SK-N-SH (cell line): ENCODE measurements around the gene LIPA. TPM values are rescaled to one million over a fixed set of nuclear protein-coding genes. Genes with fewer than 3 reads are reported as not detected.
A peak's percentile ranks its signal among the peaks of the same experiment; 100 is the strongest.
"Not testable (repeated sequence)": the region's sequence is repeated elsewhere in the genome, so short reads cannot be mapped to it uniquely, and the experiment has no call there.

Experiments used
- CTCF ChIA-PET: fragments of 300-600, 350-600 bp; formaldehyde crosslinking; extraction: SDS; loops from one replicate; lab custom pipeline; 2021; lab: Yijun Ruan, JAX
- POLR2A ChIA-PET: fragments of 350-600 bp; sonication (Branson Sonifier 250); formaldehyde crosslinking; extraction: SDS; loops from one replicate; lab custom pipeline; 2020; ENCODE audit warnings: antibody characterized with exemption, inconsistent platforms; lab: Yijun Ruan, JAX
- DNase-seq: peaks from one replicate; pipeline ENCODE4 v3.0.0; 2012
- H2AFZ ChIP-seq: fragments of 200-600 bp; sonication (generic); 2 replicates; pipeline ENCODE4 v1.8.1; 2016; ENCODE audit warnings: antibody characterized with exemption, mild to moderate bottlenecking, low read depth
- H3F3A ChIP-seq: fragments of 200-600 bp; sonication (generic); replicated peaks from 2 replicates; pipeline ENCODE3; 2016; ENCODE audit warnings: antibody characterized with exemption, mild to moderate bottlenecking; ENCODE audit not compliant: insufficient read depth
- H3K27ac ChIP-seq, 2 experiments: fragments of 200-500 bp in 1 of 2; fragments of 200-600 bp in 1 of 2; sonication (Bioruptor generic) in 1 of 2; sonication (generic), shearing (Covaris generic) in 1 of 2; 2 replicates each; pipeline versions ENCODE4 v1.5.1 to v1.6.1; 2014 to 2016; ENCODE audit warnings: low read depth in 2 of 2, inconsistent platforms in 1 of 2, low read length in 1 of 2, mild to moderate bottlenecking in 1 of 2, mixed read lengths in 1 of 2
- H3K27me3 ChIP-seq: fragments of 200-600 bp; sonication (generic), shearing (Covaris generic); 2 replicates; pipeline ENCODE4 v1.6.1; 2016; ENCODE audit warnings: mixed run types; ENCODE audit not compliant: insufficient read depth
- H3K36me3 ChIP-seq, 2 experiments: fragments of 200-500 bp in 1 of 2; fragments of 200-600 bp in 1 of 2; sonication (Bioruptor generic) in 1 of 2; sonication (generic) in 1 of 2; replicated peaks in 1 of 2; 2 replicates each; pipeline versions ENCODE3 to v1.5.1; 2014 to 2016; ENCODE audit warnings: low read length in 1 of 2, mild to moderate bottlenecking in 1 of 2; ENCODE audit not compliant: insufficient read depth in 2 of 2, control insufficient read depth in 1 of 2
- H3K4me1 ChIP-seq, 2 experiments: fragments of 200-500 bp in 1 of 2; fragments of 200-600 bp in 1 of 2; sonication (Bioruptor generic) in 1 of 2; sonication (generic), shearing (Covaris generic) in 1 of 2; 2 replicates each; pipeline versions ENCODE4 v1.5.1 to v1.6.1; 2014 to 2016; ENCODE audit warnings: low read depth in 1 of 2, low read length in 1 of 2, mixed run types in 1 of 2; ENCODE audit not compliant: insufficient read depth in 2 of 2, control insufficient read depth in 1 of 2
- H3K4me2 ChIP-seq: fragments of 200-600 bp; sonication (generic), shearing (Covaris generic); 2 replicates; pipeline ENCODE4 v1.6.1; 2017; ENCODE audit warnings: mixed run types
- H3K4me3 ChIP-seq, 2 experiments: fragments of 200-500 bp in 1 of 2; fragments of 200-600 bp in 1 of 2; sonication (Bioruptor generic) in 1 of 2; sonication (generic), shearing (Covaris generic) in 1 of 2; 2 replicates each; pipeline versions ENCODE4 v1.5.1 to v1.8.1; 2014 to 2016; ENCODE audit warnings: low read depth in 2 of 2, inconsistent platforms in 1 of 2, low read length in 1 of 2, mild to moderate bottlenecking in 1 of 2, mixed read lengths in 1 of 2, moderate library complexity in 1 of 2
- H3K79me2 ChIP-seq: fragments of 200-600 bp; sonication (generic); 2 replicates; pipeline ENCODE4 v1.8.1; 2017; ENCODE audit warnings: mild to moderate bottlenecking; ENCODE audit not compliant: insufficient read depth
- H3K9ac ChIP-seq: fragments of 200-600 bp; sonication (generic); 2 replicates; pipeline ENCODE4 v1.6.1; 2017; ENCODE audit warnings: mixed run types
- H3K9me2 ChIP-seq: fragments of 200-600 bp; sonication (generic); 2 replicates; pipeline ENCODE4 v1.6.1; 2017; ENCODE audit warnings: mixed run types
- H3K9me3 ChIP-seq: fragments of 200-600 bp; sonication (generic); 2 replicates; pipeline ENCODE4 v1.6.1; 2017; ENCODE audit warnings: mixed run types, mild to moderate bottlenecking, moderate library complexity
- H4K20me1 ChIP-seq: fragments of 200-600 bp; sonication (generic); 2 replicates; pipeline ENCODE4 v1.6.1; 2017; ENCODE audit warnings: mild to moderate bottlenecking, mixed run types; ENCODE audit not compliant: insufficient read depth
- ELF1 ChIP-seq: IDR thresholded peaks from 2 replicates; pipeline ENCODE4 v1.4.0; 2012
- EP300 ChIP-seq, 2 experiments: IDR thresholded peaks; 2 replicates each; pipeline versions ENCODE4 v1.4.0 to v1.6.1; 2012; ENCODE audit warnings: borderline replicate concordance in 1 of 2, low read depth in 1 of 2, low read length in 1 of 2
- FOSL2 ChIP-seq: IDR thresholded peaks from 2 replicates; pipeline ENCODE4 v1.4.0; 2012; ENCODE audit warnings: low read depth, mild to moderate bottlenecking, moderate library complexity, borderline replicate concordance
- FOXJ3 ChIP-seq: sonication (generic); formaldehyde crosslinking; IDR thresholded peaks from 2 replicates; pipeline ENCODE4 v1.5.1; 2020; ENCODE audit warnings: mild to moderate bottlenecking, missing genetic modification reagents
- GATA2 ChIP-seq: sonication (generic); formaldehyde crosslinking; IDR thresholded peaks from 2 replicates; pipeline ENCODE4 v1.5.0; 2020; ENCODE audit warnings: mild to moderate bottlenecking, missing genetic modification reagents
- JUND ChIP-seq: IDR thresholded peaks from 2 replicates; pipeline ENCODE4 v1.4.0; 2012
- POLR2AphosphoS5 ChIP-seq: IDR thresholded peaks from 2 replicates; pipeline ENCODE4 v1.6.1; 2012; ENCODE audit warnings: low read depth, low read length
- RAD21 ChIP-seq: IDR thresholded peaks from 2 replicates; pipeline ENCODE4 v1.6.1; 2012; ENCODE audit warnings: mild to moderate bottlenecking, low read length
- RCOR1 ChIP-seq: fragments of 150-350 bp; IDR thresholded peaks from 2 replicates; pipeline ENCODE4 v1.6.1; 2017; ENCODE audit warnings: antibody characterized with exemption, low read length
- REST ChIP-seq: IDR thresholded peaks from 2 replicates; pipeline ENCODE4 v1.6.1; 2012; ENCODE audit warnings: mild to moderate bottlenecking, low read depth, low read length, moderate library complexity
- SIN3A ChIP-seq: IDR thresholded peaks from 2 replicates; pipeline ENCODE4 v1.6.1; 2012; ENCODE audit warnings: low read depth, mild to moderate bottlenecking, low read length, moderate library complexity, borderline replicate concordance
- SMC3 ChIP-seq: IDR thresholded peaks from 2 replicates; pipeline ENCODE4 v1.6.1; 2012; ENCODE audit warnings: low read depth, low read length, improper control_type of control experiment
- TAF1 ChIP-seq: IDR thresholded peaks from 2 replicates; pipeline ENCODE4 v1.6.1; 2012; ENCODE audit warnings: low read depth, mild to moderate bottlenecking, low read length, moderate library complexity, borderline replicate concordance
- TCF12 ChIP-seq: IDR thresholded peaks from 2 replicates; pipeline ENCODE4 v1.4.0; 2012
- TEAD4 ChIP-seq: IDR thresholded peaks from 2 replicates; pipeline ENCODE4 v1.4.0; 2012; ENCODE audit warnings: mild to moderate bottlenecking, borderline replicate concordance; ENCODE audit not compliant: insufficient read depth
- YY1 ChIP-seq: IDR thresholded peaks from 2 replicates; pipeline ENCODE4 v1.4.0; 2012; ENCODE audit warnings: low read depth, mild to moderate bottlenecking
- WGBS: methylation state at CpG from one replicate; pipeline ENCODE4 v1.1.6; 2017; ENCODE audit warnings: low lambda C conversion rate; 5-methylcytosine and 5-hydroxymethylcytosine counted together
- polyA plus RNA-seq, 3 experiments: library from polyadenylated mRNA; depleted of rRNA; stranded (reverse); fragments of >200 nt; gene quantifications; 2 replicates each; pipeline ENCODE4 v1.2.3, GENCODE V29; 2012

Gene LIPA
- polyA plus RNA-seq, 1 of the 3 experiments (the other 2 are of a cell fraction), result 43.2 TPM

GRCh38 chr10:89285303-89285702 is 33.7 kb upstream of the LIPA start:
- TF ChIP-seq TEAD4 (peak; percentile 53), EP300 (IDR thresholded peaks at IDR 0.05; ENCODE audit: borderline replicate concordance in 1 of 2, low read depth in 1 of 2, low read length in 1 of 2) (peak in 1 of 2 experiments; percentile 42; a peak in 1 of 4 replicates), FOSL2 (peak; percentile 66; the same call in 1 of the 2 replicates), JUND (peak; percentile 27; the same call in 1 of the 2 replicates), TCF12 (peak; percentile 45)
- TF ChIP-seq, all 33 proteins: peak for 5; not testable (repeated sequence) for 28
- Histone ChIP-seq H3F3A (peaks cover 37% of the 10 kb centered on the region), H2AFZ (peak overlapping the region; percentile 80; the same call in 1 of the 2 replicates), H3K27ac (peak overlapping the region; percentile 97 to 99), H3K9ac (peak overlapping the region; percentile 75), H3K4me1 (peaks cover 33 to 40% of the 10 kb centered on the region in 2 experiments), H3K4me2 (peak overlapping the region; percentile 69; the same call in 1 of the 2 replicates)
- H3K4me3 ChIP-seq, H3K79me2 ChIP-seq, H3K27me3 ChIP-seq, DNase-seq, H3K36me3 ChIP-seq, H3K9me2 ChIP-seq, POLR2A ChIA-PET, H3K9me3 ChIP-seq, H4K20me1 ChIP-seq: not testable (repeated sequence)
- 37% methylated on average over 4 of the region's 4 CpGs for WGBS
- CTCF ChIA-PET, result interaction anchor here (2.4 kb wide), 1 partner anchor 84 kb away, joined by 12 read pairs; no protein-coding TSS in a partner anchor

GRCh38 chr10:89284711-89285110 is 33.1 kb upstream of the LIPA start:
- H3K79me2 ChIP-seq, DNase-seq, H3K9me2 ChIP-seq, H3K36me3 ChIP-seq, H3K27me3 ChIP-seq, H3K9me3 ChIP-seq, H4K20me1 ChIP-seq, H2AFZ ChIP-seq, H3K4me3 ChIP-seq: not testable (repeated sequence)
- Histone ChIP-seq H3K27ac (peak overlapping the region; percentile 97 to 99), H3K4me1 (peaks cover 35 to 42% of the 10 kb centered on the region in 2 experiments), H3F3A (peaks cover 37% of the 10 kb centered on the region), H3K4me2 (peak overlapping the region; percentile 69), H3K9ac (peak overlapping the region; percentile 75)
- POLR2A ChIA-PET, result interaction anchor here (0.9 to 1.0 kb wide), 4 partner anchors 19 to 90 kb away, joined by 3 to 4 read pairs (median 3); no protein-coding TSS in a partner anchor
- 81% methylated on average over 6 of the region's 6 CpGs for WGBS
- CTCF ChIA-PET, result interaction anchor here (1.2 to 2.4 kb wide), 4 partner anchors 8 to 105 kb away, joined by 3 to 12 read pairs (median 4); no protein-coding TSS in a partner anchor

GRCh38 chr10:89283936-89284475 is 32.4 kb upstream of the LIPA start:
- Histone ChIP-seq H3K36me3 (no peaks in the 10 kb centered on the region), H3F3A (peaks cover 41% of the 10 kb centered on the region), H3K27ac (peak overlapping the region; percentile 97 to 99), H3K27me3 (no peaks in the 10 kb centered on the region), H3K9ac (peak overlapping the region; percentile 75), H3K79me2 (no peaks in the 10 kb centered on the region), H3K4me2 (peak overlapping the region; percentile 69), H3K4me3 (peak overlapping the region; percentile 36 to 57), H2AFZ (peak overlapping the region; percentile 71; the same call in 1 of the 2 replicates), H3K9me2 (no peaks in the 10 kb centered on the region), H3K4me1 (peaks cover 39 to 49% of the 10 kb centered on the region in 2 experiments), H3K9me3 (no peaks in the 10 kb centered on the region), H4K20me1 (no peaks in the 10 kb centered on the region)
- POLR2A ChIA-PET, result interaction anchor here (0.9 to 1.0 kb wide), 4 partner anchors 19 to 90 kb away, joined by 3 to 4 read pairs (median 3); no protein-coding TSS in a partner anchor
- 0% methylated on average over 4 of the region's 4 CpGs for WGBS
- CTCF ChIA-PET, result interaction anchor here (1.0 to 2.4 kb wide), 6 partner anchors 9 to 105 kb away, joined by 3 to 12 read pairs (median 4); no protein-coding TSS in a partner anchor
- peak; percentile 70 for DNase-seq
- no peak; the same call in 1 of the 2 replicates for TF ChIP-seq TAF1
- TF ChIP-seq GATA2 (CRISPR knock-in tag), result peak; percentile 58
- TF ChIP-seq RCOR1, result no peak
- no peak for TF ChIP-seq JUND
- peak; percentile 91 for TF ChIP-seq ELF1
- no peak; the same call in 1 of the 2 replicates for TF ChIP-seq SIN3A
- TF ChIP-seq TCF12, result peak; percentile 83
- TF ChIP-seq POLR2AphosphoS5, result peak; percentile 76
- no peak for TF ChIP-seq REST
- peak; percentile 40 to 81; a peak in 3 of 4 replicates for TF ChIP-seq EP300 (IDR thresholded peaks at IDR 0.05; ENCODE audit: borderline replicate concordance in 1 of 2, low read depth in 1 of 2, low read length in 1 of 2)
- TF ChIP-seq YY1, result no peak
- TF ChIP-seq FOXJ3 (CRISPR knock-in tag), result no peak
- peak; percentile 42; the same call in 1 of the 2 replicates for TF ChIP-seq RAD21
- no peak for TF ChIP-seq SMC3
